Vagina (tissue), 2 donors: ENCODE results near the gene MGLL.

Experiments used
- CTCF ChIP-seq, 3 experiments: fragments of 450-650 bp in 2 of 3; fragments of 200-600 bp in 1 of 3; sonication (generic) in 1 of 3; IDR thresholded peaks; one replicate each; pipeline ENCODE4 v1.5.1; 2017 to 2019; ENCODE audit warnings: antibody characterized with exemption in 3 of 3, mild to moderate bottlenecking in 2 of 3, moderate library complexity in 2 of 3
- POLR2AphosphoS5 ChIP-seq, 2 donors: sonication (generic); formaldehyde crosslinking; IDR thresholded peaks; one replicate each; pipeline ENCODE4 v1.9.0; 2017; ENCODE audit warnings: antibody characterized with exemption in 2 of 2, mild to moderate bottlenecking in 2 of 2, low read depth in 1 of 2; ENCODE audit not compliant: insufficient read depth in 1 of 2

- TF ChIP-seq CTCF (IDR thresholded peaks at IDR 0.05) = no peak
- TF ChIP-seq POLR2AphosphoS5 (IDR thresholded peaks at IDR 0.05; ENCODE audit: insufficient read depth in 1 of 2, low read depth in 1 of 2) = no peak
Observed at GRCh38 chr3:127680798-127681221, 141.5 kb downstream of the MGLL start.
